Adrenal gland (tissue), 19 donors: ENCODE data around the gene POLE. TPM values are rescaled to one million over a fixed set of nuclear protein-coding genes. Genes with fewer than 3 reads are reported as not detected.

Experiments used
- DNase-seq, 7 donors: peaks; one replicate each; pipeline ENCODE4 v3.0.0-alpha.2; 2019 to 2020
- H3K27ac ChIP-seq, 5 donors: fragments of 200-600 bp; sonication (generic) in 4 of 5; 1 replicate in 3 of 5; 2 replicates in 2 of 5; pipeline versions ENCODE4 v1.5.1 to v1.8.0; 2016 to 2020; ENCODE audit warnings: mild to moderate bottlenecking in 1 of 5
- H3K27me3 ChIP-seq: fragments of 200-600 bp; 2 replicates; pipeline ENCODE4 v1.8.0; 2021
- H3K36me3 ChIP-seq, 2 donors: fragments of 200-600 bp; replicated peaks in 1 of 2; 1 replicate in 1 of 2; 2 replicates in 1 of 2; pipeline versions ENCODE4 v1.5.1 to v1.8.0; 2018 to 2022
- H3K4me1 ChIP-seq, 2 donors: fragments of 200-600 bp; replicated peaks in 1 of 2; 1 replicate in 1 of 2; 2 replicates in 1 of 2; pipeline versions ENCODE4 v1.5.1 to v1.8.0; 2018 to 2021
- H3K4me3 ChIP-seq, 4 donors: fragments of 200-600 bp; sonication (generic) in 3 of 4; one replicate each; pipeline ENCODE4 v1.5.1; 2016 to 2018
- H3K9me3 ChIP-seq, 3 donors: fragments of 200-600 bp; sonication (generic) in 1 of 3; replicated peaks in 1 of 3; 1 replicate in 2 of 3; 2 replicates in 1 of 3; pipeline versions ENCODE4 v1.5.1 to v1.8.0; 2016 to 2021
- POLR2A ChIP-seq, 2 donors: fragments of 450-650 bp; IDR thresholded peaks; one replicate each; pipeline ENCODE4 v1.6.1; 2017; ENCODE audit warnings: antibody characterized with exemption in 2 of 2, mild to moderate bottlenecking in 2 of 2, moderate library complexity in 1 of 2
- WGBS, 4 donors: extraction: QIAGEN DNeasy Blood & Tissue Kit in 2 of 4; methylation state at CpG; one replicate each; pipeline versions ENCODE4 v1.1.5 to v1.1.7; 2013 to 2017; 5-methylcytosine and 5-hydroxymethylcytosine counted together
- intact Hi-C, 2 donors: fragments of 100-400 bp; cut with DNase I; formaldehyde crosslinking; loops; one replicate each; pipeline versions ENCODE4 v1.14.1 to v1.15.0; 2022 to 2023
- long read RNA-seq, 10 donors: library from polyadenylated mRNA in 3 of 10; unstranded in 2 of 10; stranded (forward) in 1 of 10; transcript quantifications; one replicate each; pipeline ENCODE4 v2.0.0 and lab custom pipeline, GENCODE V29; 2021 to 2026
- polyA plus RNA-seq, 3 donors: library from polyadenylated mRNA; stranded (reverse); fragments of 200-250 nt in 2 of 3; fragments of 350-450 nt in 1 of 3; fragmentation: Illumina TruSeq in 1 of 3; extraction: RNeasy Lipid Tissue Mini Kit (QIAGEN cat#74804) in 1 of 3; gene quantifications; one replicate each; pipeline ENCODE4 v1.2.3, GENCODE V29; 2013 to 2014
- total RNA-seq, 9 donors: library from RNA; depleted of rRNA in 4 of 9; stranded (reverse); fragments of >200 nt in 4 of 9; fragments of 120-200 nt in 1 of 9; fragmentation: NEBNext Ultra II Directional in 1 of 9; extraction: Animal tissue kit (Norgen Biotek cat#: 25700) in 1 of 9; gene quantifications; one replicate each; pipeline versions ENCODE4 v1.1.0 to v1.2.4, GENCODE V29; 2013 to 2023
- TF ChIP-seq, protein P1 (sequence below), 6 experiments: fragments of 450-650 bp in 4 of 6; fragments of 200-600 bp in 2 of 6; sonication (generic) in 1 of 6; IDR thresholded peaks; 1 replicate in 5 of 6; 2 replicates in 1 of 6; pipeline versions ENCODE4 v1.5.1 to v1.8.0; 2016 to 2021; ENCODE audit warnings: antibody characterized with exemption in 6 of 6, mild to moderate bottlenecking in 2 of 6, moderate library complexity in 1 of 6
- donor health status: healthy with polysubstance abuse.
- donor health status: Bipolar disorder and iron deficiency.
- donor health status: DM: yes; HTN: yes; CAD: no.
- donor health status: DM: no; HTN: no; CAD: no.
- donor health status: DM: no; HTN: no; CAD: no.
- donor health status: DM: yes; HTN: yes; CAD: no.

The POLE gene, protein sequence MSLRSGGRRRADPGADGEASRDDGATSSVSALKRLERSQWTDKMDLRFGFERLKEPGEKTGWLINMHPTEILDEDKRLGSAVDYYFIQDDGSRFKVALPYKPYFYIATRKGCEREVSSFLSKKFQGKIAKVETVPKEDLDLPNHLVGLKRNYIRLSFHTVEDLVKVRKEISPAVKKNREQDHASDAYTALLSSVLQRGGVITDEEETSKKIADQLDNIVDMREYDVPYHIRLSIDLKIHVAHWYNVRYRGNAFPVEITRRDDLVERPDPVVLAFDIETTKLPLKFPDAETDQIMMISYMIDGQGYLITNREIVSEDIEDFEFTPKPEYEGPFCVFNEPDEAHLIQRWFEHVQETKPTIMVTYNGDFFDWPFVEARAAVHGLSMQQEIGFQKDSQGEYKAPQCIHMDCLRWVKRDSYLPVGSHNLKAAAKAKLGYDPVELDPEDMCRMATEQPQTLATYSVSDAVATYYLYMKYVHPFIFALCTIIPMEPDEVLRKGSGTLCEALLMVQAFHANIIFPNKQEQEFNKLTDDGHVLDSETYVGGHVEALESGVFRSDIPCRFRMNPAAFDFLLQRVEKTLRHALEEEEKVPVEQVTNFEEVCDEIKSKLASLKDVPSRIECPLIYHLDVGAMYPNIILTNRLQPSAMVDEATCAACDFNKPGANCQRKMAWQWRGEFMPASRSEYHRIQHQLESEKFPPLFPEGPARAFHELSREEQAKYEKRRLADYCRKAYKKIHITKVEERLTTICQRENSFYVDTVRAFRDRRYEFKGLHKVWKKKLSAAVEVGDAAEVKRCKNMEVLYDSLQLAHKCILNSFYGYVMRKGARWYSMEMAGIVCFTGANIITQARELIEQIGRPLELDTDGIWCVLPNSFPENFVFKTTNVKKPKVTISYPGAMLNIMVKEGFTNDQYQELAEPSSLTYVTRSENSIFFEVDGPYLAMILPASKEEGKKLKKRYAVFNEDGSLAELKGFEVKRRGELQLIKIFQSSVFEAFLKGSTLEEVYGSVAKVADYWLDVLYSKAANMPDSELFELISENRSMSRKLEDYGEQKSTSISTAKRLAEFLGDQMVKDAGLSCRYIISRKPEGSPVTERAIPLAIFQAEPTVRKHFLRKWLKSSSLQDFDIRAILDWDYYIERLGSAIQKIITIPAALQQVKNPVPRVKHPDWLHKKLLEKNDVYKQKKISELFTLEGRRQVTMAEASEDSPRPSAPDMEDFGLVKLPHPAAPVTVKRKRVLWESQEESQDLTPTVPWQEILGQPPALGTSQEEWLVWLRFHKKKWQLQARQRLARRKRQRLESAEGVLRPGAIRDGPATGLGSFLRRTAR (N-terminal part only)
- total RNA-seq (10 to 100 TPM in 6 of 9 donors, 1 to 10 TPM in 3; 4.7 to 28.6 (median 15.2) TPM), polyA plus RNA-seq (10 to 100 TPM in 2 of 3 donors, 1 to 10 TPM in 1; 4.0 to 43.2 (median 29.9) TPM)
- long read RNA-seq, donor 1: 0 reads
- long read RNA-seq, donor 2, partial matches to known transcripts: 42 of 42 reads
- long read RNA-seq, donor 2, other reads (novel, unspliced or antisense): 0 of 42 reads
- long read RNA-seq, donor 3: 0 reads
- long read RNA-seq, donor 4, partial matches to known transcripts: 0 of 1 reads
- long read RNA-seq, donor 4, other reads (novel, unspliced or antisense): 1 of 1 reads
- long read RNA-seq, donor 5, full-length matches to known transcripts: 2 of 9 reads
- long read RNA-seq, donor 5, partial matches to known transcripts: 5 of 9 reads
- long read RNA-seq, donor 5, other reads (novel, unspliced or antisense): 2 of 9 reads
- long read RNA-seq, donor 6, partial matches to known transcripts: 1 of 1 reads
- long read RNA-seq, donor 6, other reads (novel, unspliced or antisense): 0 of 1 reads
- long read RNA-seq, donor 7: 0 reads
- long read RNA-seq, donor 8: 0 reads
- long read RNA-seq, donor 9: 0 reads
- long read RNA-seq, donor 10: 0 reads

DNA sequence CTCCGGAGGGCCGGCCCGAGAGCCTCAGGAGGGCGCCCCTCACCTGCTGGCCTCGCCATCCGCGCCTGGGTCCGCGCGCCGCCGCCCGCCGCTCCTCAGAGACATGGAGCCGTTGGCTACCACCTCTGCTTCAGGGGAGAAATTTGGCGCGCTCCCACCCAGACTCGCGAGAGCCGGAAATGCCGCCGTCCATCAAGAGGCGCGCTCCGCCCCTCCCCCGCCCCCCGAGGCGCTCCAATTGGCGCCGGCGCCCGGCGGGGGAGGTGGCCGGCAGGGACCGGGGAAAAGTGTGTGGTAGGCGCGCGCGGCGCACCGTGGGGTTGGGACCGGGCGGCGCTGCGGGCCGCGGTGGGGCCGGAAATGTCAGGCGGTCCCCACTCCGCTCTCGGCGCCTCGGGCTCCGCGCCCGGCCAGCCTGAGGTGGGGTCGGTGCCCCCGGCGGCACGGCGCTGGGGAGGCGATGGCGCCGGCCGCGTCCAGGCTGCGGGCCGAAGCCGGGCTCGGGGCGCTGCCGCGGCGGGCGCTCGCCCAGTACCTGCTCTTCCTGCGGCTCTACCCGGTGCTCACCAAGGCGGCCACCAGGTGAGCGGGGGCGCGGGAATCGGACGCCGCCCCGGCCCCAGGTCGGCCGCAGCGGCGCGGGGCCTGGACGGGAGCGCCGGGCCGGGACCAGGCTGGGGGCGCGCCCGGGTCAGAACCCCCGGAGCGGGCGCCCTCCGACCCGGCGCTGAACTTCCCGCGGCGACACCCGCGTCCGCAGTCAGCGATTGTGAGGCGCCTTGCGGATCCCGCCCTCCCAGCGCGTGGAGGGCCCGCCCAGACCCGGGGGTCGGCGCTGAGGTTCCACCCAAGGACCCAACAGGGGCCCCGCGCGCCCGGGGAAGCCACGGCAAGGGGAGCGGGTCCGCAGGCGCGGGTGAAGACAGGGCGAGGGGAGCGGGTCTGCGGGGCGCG lies at the start of gene POLE, which contains the start of gene PXMP2:
TSS of gene POLE (minus strand) at position 132 of the 954 bp plus-strand sequence. CDS start at position 105, 27 bp downstream.
TSS of gene PXMP2 (plus strand) at position 377 of the 954 bp plus-strand sequence. CDS start at position 461, 84 bp downstream.
- Histone ChIP-seq H3K36me3 (no peaks in the 10 kb centered on the region), H3K9me3 (no peaks in the 10 kb centered on the region), H3K4me3 (peak within 1 kb of the TSS; percentile 51 to 98 (median 66)), H3K27ac (peak within 1 kb of the TSS in 4 of 5 donors; percentile 17 to 78 (median 38)), H3K27me3 (no peaks in the 10 kb centered on the region), H3K4me1 (peaks cover 6 to 7% of the 10 kb centered on the region in 2 donors)
- peak; percentile 95 to 98 (median 97) for DNase-seq
- 1% methylated on average over 120 to 134 of the region's 134 CpGs; no CpG with 5 or more reads in 2 of the 4 donors for WGBS, 4 donors
- intact Hi-C loops: no loop called here
- TF ChIP-seq POLR2A (IDR thresholded peaks at IDR 0.05): peak in 1 of 2 donors; percentile 59
- TF ChIP-seq, protein P1, sequence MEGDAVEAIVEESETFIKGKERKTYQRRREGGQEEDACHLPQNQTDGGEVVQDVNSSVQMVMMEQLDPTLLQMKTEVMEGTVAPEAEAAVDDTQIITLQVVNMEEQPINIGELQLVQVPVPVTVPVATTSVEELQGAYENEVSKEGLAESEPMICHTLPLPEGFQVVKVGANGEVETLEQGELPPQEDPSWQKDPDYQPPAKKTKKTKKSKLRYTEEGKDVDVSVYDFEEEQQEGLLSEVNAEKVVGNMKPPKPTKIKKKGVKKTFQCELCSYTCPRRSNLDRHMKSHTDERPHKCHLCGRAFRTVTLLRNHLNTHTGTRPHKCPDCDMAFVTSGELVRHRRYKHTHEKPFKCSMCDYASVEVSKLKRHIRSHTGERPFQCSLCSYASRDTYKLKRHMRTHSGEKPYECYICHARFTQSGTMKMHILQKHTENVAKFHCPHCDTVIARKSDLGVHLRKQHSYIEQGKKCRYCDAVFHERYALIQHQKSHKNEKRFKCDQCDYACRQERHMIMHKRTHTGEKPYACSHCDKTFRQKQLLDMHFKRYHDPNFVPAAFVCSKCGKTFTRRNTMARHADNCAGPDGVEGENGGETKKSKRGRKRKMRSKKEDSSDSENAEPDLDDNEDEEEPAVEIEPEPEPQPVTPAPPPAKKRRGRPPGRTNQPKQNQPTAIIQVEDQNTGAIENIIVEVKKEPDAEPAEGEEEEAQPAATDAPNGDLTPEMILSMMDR (IDR thresholded peaks at IDR 0.05): peak in 2 of 6 experiments; percentile 11 to 24

DNA sequence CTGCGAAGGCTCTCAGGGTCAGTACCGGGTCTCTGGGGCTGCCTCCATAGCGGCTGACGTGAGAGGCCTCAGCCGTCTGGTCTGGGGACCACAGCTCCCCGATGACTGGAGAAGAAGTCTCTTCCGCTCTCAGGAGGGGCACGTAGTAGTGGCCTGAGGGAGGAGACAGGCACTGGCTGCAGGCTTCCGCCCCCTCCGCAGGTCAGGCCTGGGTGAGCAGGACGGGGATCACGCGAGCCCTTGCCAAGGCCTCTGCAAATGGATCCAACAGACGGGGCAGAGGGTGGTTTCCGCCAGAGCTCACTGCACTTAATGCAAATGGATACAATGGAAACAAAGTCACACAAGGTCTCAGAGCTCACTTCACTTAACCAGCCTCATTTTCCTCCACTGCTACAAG lies 49.8 kb upstream of the POLE start:
- H3K4me3 ChIP-seq: no peak overlapping the region
- H3K27ac ChIP-seq: no peak overlapping the region
- 92 to 96% (median 94%) methylated on average over 6 to 15 of the region's 15 CpGs for WGBS, 4 donors
- no peaks in the 10 kb centered on the region for H3K27me3 ChIP-seq
- peaks cover 0 to 88% of the 10 kb centered on the region in 2 donors for H3K36me3 ChIP-seq
- H3K4me1 ChIP-seq: no peaks in the 10 kb centered on the region
- intact Hi-C loops: no loop called here
- no peak for DNase-seq
- no peaks in the 10 kb centered on the region for H3K9me3 ChIP-seq
- TF ChIP-seq, protein P1 (IDR thresholded peaks at IDR 0.05): no peak
- no peak for TF ChIP-seq POLR2A (IDR thresholded peaks at IDR 0.05)

DNA sequence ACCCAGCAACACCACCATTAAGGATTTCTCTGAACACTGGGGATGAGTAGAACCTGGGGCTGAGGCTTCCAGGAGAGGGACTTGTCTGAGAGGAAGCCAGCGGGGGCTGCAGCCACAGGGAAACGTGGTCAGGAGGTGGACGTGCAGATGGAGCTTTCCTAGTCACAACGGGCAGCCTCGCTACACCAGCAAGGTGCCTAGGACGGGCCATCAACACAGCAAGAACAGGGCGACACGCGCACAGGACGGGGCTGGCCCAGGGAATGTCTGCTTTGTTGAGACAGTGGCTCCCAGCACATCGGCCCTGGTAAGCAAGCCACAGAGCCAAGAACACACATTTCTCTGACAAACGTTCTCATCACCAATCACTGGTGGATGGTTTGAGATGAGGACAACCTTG lies 49.2 kb upstream of the POLE start:
- intact Hi-C loops: no loop called here
- 90 to 93% (median 92%) methylated on average over 11 to 12 of the region's 12 CpGs for whole genome bisulfite sequencing, 4 donors
- Histone ChIP-seq H3K9me3 (no peaks in the 10 kb centered on the region), H3K27ac (no peak overlapping the region), H3K27me3 (no peaks in the 10 kb centered on the region), H3K36me3 (peaks cover 0 to 88% of the 10 kb centered on the region in 2 donors), H3K4me3 (no peak overlapping the region), H3K4me1 (no peaks in the 10 kb centered on the region)
- TF ChIP-seq, protein P1 (IDR thresholded peaks at IDR 0.05): no peak
- TF ChIP-seq POLR2A (IDR thresholded peaks at IDR 0.05): no peak
- DNase-seq: no peak
